Measurements from ENCODE around the gene TNFRSF13B. TPM values are rescaled to one million over a fixed set of nuclear protein-coding genes. Genes with fewer than 3 reads are reported as not detected.
"Not testable (repeated sequence)": the region's sequence is repeated elsewhere in the genome, so short reads cannot be mapped to it uniquely, and the experiment has no call there.

TNFRSF13B gene
- total and polyA plus RNA-seq, 7 donors, result not detected

- H3K9me3 ChIP-seq; H3K4me3 ChIP-seq; ATAC-seq; H3K27me3 ChIP-seq (ENCODE audit: insufficient read depth in 3 of 3, low read length in 2 of 3); H3K27ac ChIP-seq; H3K4me1 ChIP-seq; DNase-seq; intact Hi-C loops (cut with DNase I); H3K36me3 ChIP-seq (ENCODE audit: insufficient read depth in 1 of 2, low read depth in 1 of 2): not testable (repeated sequence)
- WGBS, 3 donors, result 89 to 91% (median 90%) methylated on average over 17 to 19 of the region's 19 CpGs
Measured at GRCh38 chr17:16893527-16893926, 78.4 kb downstream of the TNFRSF13B start.

GRCh38 chr17:16892876-16893454, 79.0 kb downstream of the TNFRSF13B start:
- WGBS, 3 donors, result 81 to 87% (median 83%) methylated on average over 12 to 16 of the region's 20 CpGs
- H3K27ac ChIP-seq; H3K4me3 ChIP-seq; H3K27me3 ChIP-seq (ENCODE audit: insufficient read depth in 3 of 3, low read length in 2 of 3); H3K36me3 ChIP-seq (ENCODE audit: insufficient read depth in 1 of 2, low read depth in 1 of 2); H3K9me3 ChIP-seq; ATAC-seq; DNase-seq; intact Hi-C loops (cut with DNase I); H3K4me1 ChIP-seq: not testable (repeated sequence)

- Histone ChIP-seq H3K4me3 (no peak overlapping the region), H3K36me3 (ENCODE audit: insufficient read depth in 1 of 2, low read depth in 1 of 2) (no peaks in the 10 kb centered on the region), H3K9me3 (no peaks in the 10 kb centered on the region), H3K27me3 (ENCODE audit: insufficient read depth in 3 of 3, low read length in 2 of 3) (no peaks in the 10 kb centered on the region), H3K4me1 (no peaks in the 10 kb centered on the region), H3K27ac (no peak overlapping the region)
- ATAC-seq (no peak), DNase-seq (no peak)
- TF ChIP-seq CTCF (IDR thresholded peaks at IDR 0.05), result no peak
- intact Hi-C loops (cut with DNase I), result no loop called here
- 30 to 65% (median 44%) methylated on average over 5 of the region's 5 CpGs for WGBS, 3 donors
Measured at GRCh38 chr17:16889088-16889465, 82.8 kb downstream of the TNFRSF13B start.

Other genes with a start within 250 kb of the TNFRSF13B start
- 100 to 1,000 TPM; 228 to 322 (median 258) TPM for gene MPRIP, start 70.3 kb upstream of the TNFRSF13B start, total RNA-seq
- gene MPRIP, start 70.3 kb upstream of the TNFRSF13B start, polyA plus RNA-seq, result 100 to 1,000 TPM; 142 to 270 (median 184) TPM
- 1 to 10 TPM in 3 of 4 donors, under 1 TPM in 1; 0.84 to 5.4 (median 2.7) TPM for gene PLD6, start 234.2 kb upstream of the TNFRSF13B start, total RNA-seq
- 1 to 10 TPM; 1.3 to 2.5 (median 2.5) TPM for gene PLD6, start 234.2 kb upstream of the TNFRSF13B start, polyA plus RNA-seq